ENCODE measurements around the gene ANXA3. TPM values are rescaled to one million over a fixed set of nuclear protein-coding genes. Genes with fewer than 3 reads are reported as not detected.

Gene ANXA3
- polyA plus RNA-seq, 1 experiment, result 13.9 TPM

GRCh38 chr4:78528327-78528726 lies 23.2 kb upstream of the ANXA3 start:
- Histone ChIP-seq H3K4me3 (ENCODE audit: low read depth, low read length) (no peak overlapping the region), H3K27ac (ENCODE audit: low read depth, low read length) (no peak overlapping the region), H3K27me3 (ENCODE audit: control insufficient read depth, insufficient read depth, low read length) (no peaks in the 10 kb centered on the region), H3K9me3 (ENCODE audit: control insufficient read depth, insufficient read depth, low read length) (peaks cover 3% of the 10 kb centered on the region; the same call in 1 of the 2 replicates)
- no peak for DNase-seq (ENCODE audit: low read depth, low spot score)
- TF ChIP-seq CTCF (IDR thresholded peaks at IDR 0.05; ENCODE audit: low read depth, low read length), result no peak
- CTCF ChIA-PET, result interaction anchor here (1.0 to 2.8 kb wide), 4 partner anchors 11 to 569 kb away, joined by 3 to 26 read pairs (median 6); no protein-coding TSS in a partner anchor
- POLR2A ChIA-PET, result no interaction called here

GRCh38 chr4:78529569-78530209 lies 21.9 kb upstream of the ANXA3 start:
- Histone ChIP-seq H3K9me3 (ENCODE audit: control insufficient read depth, insufficient read depth, low read length) (peaks cover 3% of the 10 kb centered on the region; the same call in 1 of the 2 replicates), H3K27ac (ENCODE audit: low read depth, low read length) (peak overlapping the region; percentile 65), H3K4me3 (ENCODE audit: low read depth, low read length) (no peak overlapping the region), H3K27me3 (ENCODE audit: control insufficient read depth, insufficient read depth, low read length) (no peaks in the 10 kb centered on the region)
- ChIA-PET POLR2A (no interaction called here), CTCF (interaction anchor here (1.0 to 2.8 kb wide), 3 partner anchors 12 to 570 kb away, joined by 5 to 26 read pairs (median 7); no protein-coding TSS in a partner anchor)
- no peak for DNase-seq (ENCODE audit: low read depth, low spot score)
- TF ChIP-seq CTCF (IDR thresholded peaks at IDR 0.05; ENCODE audit: low read depth, low read length), result no peak

- CTCF ChIA-PET, result no interaction called here
- Histone ChIP-seq H3K27ac (ENCODE audit: low read depth, low read length) (no peak overlapping the region), H3K4me3 (ENCODE audit: low read depth, low read length) (no peak overlapping the region), H3K27me3 (ENCODE audit: control insufficient read depth, insufficient read depth, low read length) (no peaks in the 10 kb centered on the region), H3K9me3 (ENCODE audit: control insufficient read depth, insufficient read depth, low read length) (peaks cover 3% of the 10 kb centered on the region; the same call in 1 of the 2 replicates)
- DNase-seq (ENCODE audit: low read depth, low spot score), result no peak
- POLR2A ChIA-PET, result no interaction called here
- no peak for TF ChIP-seq CTCF (IDR thresholded peaks at IDR 0.05; ENCODE audit: low read depth, low read length)
Measured at GRCh38 chr4:78532046-78532445, 19.5 kb upstream of the ANXA3 start.

GRCh38 chr4:78533854-78534253 lies 17.7 kb upstream of the ANXA3 start:
- Histone ChIP-seq H3K27ac (ENCODE audit: low read depth, low read length) (no peak overlapping the region), H3K27me3 (ENCODE audit: control insufficient read depth, insufficient read depth, low read length) (no peaks in the 10 kb centered on the region), H3K4me3 (ENCODE audit: low read depth, low read length) (no peak overlapping the region), H3K9me3 (ENCODE audit: control insufficient read depth, insufficient read depth, low read length) (peaks cover 3% of the 10 kb centered on the region; the same call in 1 of the 2 replicates)
- no peak for DNase-seq (ENCODE audit: low read depth, low spot score)
- ChIA-PET POLR2A (no interaction called here), CTCF (interaction anchor here (0.6 to 1.1 kb wide), 2 partner anchors 16 to 330 kb away, joined by 3 to 4 read pairs; no protein-coding TSS in a partner anchor)
- no peak for TF ChIP-seq CTCF (IDR thresholded peaks at IDR 0.05; ENCODE audit: low read depth, low read length)

- H3K9me3 ChIP-seq (ENCODE audit: control insufficient read depth, insufficient read depth, low read length), result peaks cover 3% of the 10 kb centered on the region; the same call in 1 of the 2 replicates
- POLR2A ChIA-PET, result no interaction called here
- H3K4me3 ChIP-seq (ENCODE audit: low read depth, low read length), result no peak overlapping the region
- no peak for DNase-seq (ENCODE audit: low read depth, low spot score)
- no peak overlapping the region for H3K27ac ChIP-seq (ENCODE audit: low read depth, low read length)
- no peaks in the 10 kb centered on the region for H3K27me3 ChIP-seq (ENCODE audit: control insufficient read depth, insufficient read depth, low read length)
- no peak for TF ChIP-seq CTCF (IDR thresholded peaks at IDR 0.05; ENCODE audit: low read depth, low read length)
- CTCF ChIA-PET, result interaction anchor here (0.6 to 1.1 kb wide), 2 partner anchors 16 to 330 kb away, joined by 3 to 4 read pairs; no protein-coding TSS in a partner anchor
Measured at GRCh38 chr4:78534286-78534955, 17.1 kb upstream of the ANXA3 start.

Data from AG04450 (cell line).